SK-N-SH treated with all-trans-retinoic acid at 6 μM for 48 hours (cell line): ENCODE data around the gene AP2S1.

ENCODE experiments used
- CSRNP3 ChIP-seq: fragments of 250-450 bp; sonication (Bioruptor Pico); IDR thresholded peaks from 2 replicates; pipeline ENCODE4 v1.5.1; 2021; ENCODE audit warnings: mild to moderate bottlenecking, moderate library complexity
- TF ChIP-seq, protein P1 (sequence below): fragments of 250-450 bp; sonication (Bioruptor Pico); IDR thresholded peaks from 2 replicates; pipeline ENCODE4 v1.8.0; 2021; ENCODE audit warnings: low read depth, mild to moderate bottlenecking, moderate library complexity, borderline replicate concordance

DNA sequence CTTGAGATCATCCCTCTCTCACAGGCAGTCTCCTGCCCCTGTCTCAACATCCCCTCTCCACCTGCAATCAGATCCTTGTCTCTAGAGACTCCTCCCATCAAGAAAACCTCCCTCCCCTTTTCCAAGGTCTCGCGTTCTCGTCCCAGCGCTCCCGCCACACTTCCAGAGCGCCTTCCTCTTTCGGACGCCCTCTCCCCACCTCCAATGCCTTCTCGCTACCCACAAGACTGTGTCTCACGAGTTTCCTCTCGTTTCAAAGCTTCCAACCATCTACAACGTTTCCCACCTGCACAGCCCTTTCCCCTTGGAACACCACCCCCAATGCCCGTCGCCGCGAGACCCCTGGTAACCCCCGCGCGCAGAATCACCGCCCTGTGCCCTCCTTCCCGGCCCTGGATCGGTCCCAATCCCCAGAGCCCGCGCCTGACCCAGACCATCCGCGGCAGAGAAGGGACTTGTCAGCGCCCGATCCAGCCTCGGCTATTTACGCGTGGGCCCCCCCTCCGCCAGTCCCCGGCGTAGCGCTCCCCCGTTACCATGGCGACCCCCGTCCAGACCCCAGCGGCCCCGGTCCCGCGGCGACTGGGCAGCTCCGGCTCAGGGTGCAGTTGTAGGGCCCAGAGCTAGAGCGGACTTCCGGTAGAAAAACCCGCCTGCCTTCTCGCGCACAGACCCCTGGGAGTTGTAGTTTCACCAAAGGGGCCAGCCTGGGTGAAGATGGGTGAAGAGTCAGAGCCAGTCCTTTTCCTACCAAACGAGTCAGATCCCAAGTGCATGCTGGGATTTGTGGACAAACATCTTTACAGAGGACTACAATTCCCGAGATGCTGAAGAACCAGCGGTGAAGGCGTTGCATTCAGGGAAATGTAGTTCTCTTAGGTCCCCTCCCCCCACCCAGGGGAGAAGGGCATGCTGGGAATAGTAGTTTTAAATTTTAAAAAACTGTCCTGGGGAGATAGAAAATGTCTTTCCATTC, at the start of gene AP2S1:
- TF ChIP-seq, protein P1, sequence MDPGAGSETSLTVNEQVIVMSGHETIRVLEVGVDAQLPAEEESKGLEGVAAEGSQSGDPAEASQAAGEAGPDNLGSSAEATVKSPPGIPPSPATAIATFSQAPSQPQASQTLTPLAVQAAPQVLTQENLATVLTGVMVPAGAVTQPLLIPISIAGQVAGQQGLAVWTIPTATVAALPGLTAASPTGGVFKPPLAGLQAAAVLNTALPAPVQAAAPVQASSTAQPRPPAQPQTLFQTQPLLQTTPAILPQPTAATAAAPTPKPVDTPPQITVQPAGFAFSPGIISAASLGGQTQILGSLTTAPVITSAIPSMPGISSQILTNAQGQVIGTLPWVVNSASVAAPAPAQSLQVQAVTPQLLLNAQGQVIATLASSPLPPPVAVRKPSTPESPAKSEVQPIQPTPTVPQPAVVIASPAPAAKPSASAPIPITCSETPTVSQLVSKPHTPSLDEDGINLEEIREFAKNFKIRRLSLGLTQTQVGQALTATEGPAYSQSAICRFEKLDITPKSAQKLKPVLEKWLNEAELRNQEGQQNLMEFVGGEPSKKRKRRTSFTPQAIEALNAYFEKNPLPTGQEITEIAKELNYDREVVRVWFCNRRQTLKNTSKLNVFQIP (CRISPR knock-in tag), result no peak
- no peak for TF ChIP-seq CSRNP3 (CRISPR knock-in tag)
